HepG2 (cell line): ENCODE data around the gene SEZ6. TPM values are rescaled to one million over a fixed set of nuclear protein-coding genes. Genes with fewer than 3 reads are reported as not detected.

ENCODE experiments used
- FIP1L1 ChIP-seq: fragments of 200-400 bp; formaldehyde crosslinking; IDR thresholded peaks from 2 replicates; pipeline ENCODE4 v1.6.1; 2018; ENCODE audit warnings: low read depth, mild to moderate bottlenecking, low read length, moderate library complexity, borderline replicate concordance; ENCODE audit not compliant: insufficient read depth
- GATAD1 ChIP-seq: IDR thresholded peaks from 2 replicates; pipeline ENCODE4 v1.6.1; 2016; ENCODE audit warnings: missing genetic modification reagents, missing compliant biosample characterization
- HOXA9 ChIP-seq: sonication (generic); formaldehyde crosslinking; IDR thresholded peaks from 2 replicates; pipeline ENCODE4 v1.8.1; 2022; ENCODE audit warnings: missing genetic modification reagents, mild to moderate bottlenecking, moderate library complexity, borderline replicate concordance
- KDM1A ChIP-seq: IDR thresholded peaks from 2 replicates; pipeline ENCODE4 v1.6.1; 2016; ENCODE audit warnings: missing compliant biosample characterization
- KLF9 ChIP-seq: IDR thresholded peaks from 2 replicates; pipeline ENCODE4 v1.6.1; 2016; ENCODE audit warnings: low read depth
- NFATC3 ChIP-seq: sonication (generic); formaldehyde crosslinking; IDR thresholded peaks from 2 replicates; pipeline ENCODE4 v1.5.1; 2020; ENCODE audit warnings: mild to moderate bottlenecking, missing genetic modification reagents
- NR0B2 ChIP-seq: sonication (generic); formaldehyde crosslinking; IDR thresholded peaks from 2 replicates; pipeline ENCODE4 v1.4.0; 2020; ENCODE audit warnings: mild to moderate bottlenecking, missing genetic modification reagents
- PBX2 ChIP-seq: IDR thresholded peaks from 2 replicates; pipeline ENCODE4 v1.6.1; 2016; ENCODE audit warnings: control low read depth
- POLR2G ChIP-seq: fragments of 200-400 bp; formaldehyde crosslinking; IDR thresholded peaks from 2 replicates; pipeline ENCODE4 v1.6.1; 2018; ENCODE audit warnings: mild to moderate bottlenecking, low read depth, low read length, moderate library complexity
- ZBTB7B ChIP-seq: sonication (generic); formaldehyde crosslinking; IDR thresholded peaks from 2 replicates; pipeline ENCODE4 v1.4.0; 2020; ENCODE audit warnings: missing genetic modification reagents
- polyA plus RNA-seq, 8 experiments: library from polyadenylated mRNA; depleted of rRNA in 3 of 8; stranded (reverse) in 7 of 8; unstranded in 1 of 8; fragments of >200 nt; fragmentation: Illumina TruSeq in 4 of 8; extraction: Trizol in 4 of 8; gene quantifications; 2 replicates each; pipeline versions ENCODE4 v1.2.1 to v1.2.3, GENCODE V29; 2011 to 2016; ENCODE audit warnings: low read depth in 4 of 8, missing spikeins in 1 of 8, mixed read lengths in 1 of 8; ENCODE audit not compliant: insufficient read depth in 1 of 8
- total RNA-seq, 5 experiments: library from RNA; depleted of rRNA; stranded (reverse); fragments of >200 nt; fragmentation: Illumina TruSeq; extraction: Trizol; gene quantifications; 2 replicates each; pipeline ENCODE4 v1.2.3, GENCODE V29; 2016; ENCODE audit warnings: low read depth in 1 of 5
- TF ChIP-seq, protein P1 (sequence below), 2 experiments: fragments of 450-650 bp in 1 of 2; sonication (generic) in 1 of 2; formaldehyde crosslinking in 1 of 2; IDR thresholded peaks; 2 replicates each; pipeline versions ENCODE4 v1.6.1 to v1.8.0; 2016 to 2022; ENCODE audit warnings: antibody characterized with exemption in 1 of 2, mild to moderate bottlenecking in 1 of 2, missing genetic modification reagents in 1 of 2
- TF ChIP-seq, protein P2 (sequence below): sonication (generic); formaldehyde crosslinking; IDR thresholded peaks from 2 replicates; pipeline ENCODE4 v1.5.0; 2020; ENCODE audit warnings: mild to moderate bottlenecking, missing genetic modification reagents
- TF ChIP-seq, protein P3 (sequence below): sonication (generic); formaldehyde crosslinking; IDR thresholded peaks from 2 replicates; pipeline ENCODE4 v1.4.0; 2020; ENCODE audit warnings: missing genetic modification reagents; ENCODE audit errors: not compliant biosample characterization

SEZ6 gene
- total and polyA plus RNA-seq, 2 of the 13 experiments (the other 11 are each of a cell fraction or from before 2014, with no cell fraction given), result not detected

- TF ChIP-seq, protein P1, sequence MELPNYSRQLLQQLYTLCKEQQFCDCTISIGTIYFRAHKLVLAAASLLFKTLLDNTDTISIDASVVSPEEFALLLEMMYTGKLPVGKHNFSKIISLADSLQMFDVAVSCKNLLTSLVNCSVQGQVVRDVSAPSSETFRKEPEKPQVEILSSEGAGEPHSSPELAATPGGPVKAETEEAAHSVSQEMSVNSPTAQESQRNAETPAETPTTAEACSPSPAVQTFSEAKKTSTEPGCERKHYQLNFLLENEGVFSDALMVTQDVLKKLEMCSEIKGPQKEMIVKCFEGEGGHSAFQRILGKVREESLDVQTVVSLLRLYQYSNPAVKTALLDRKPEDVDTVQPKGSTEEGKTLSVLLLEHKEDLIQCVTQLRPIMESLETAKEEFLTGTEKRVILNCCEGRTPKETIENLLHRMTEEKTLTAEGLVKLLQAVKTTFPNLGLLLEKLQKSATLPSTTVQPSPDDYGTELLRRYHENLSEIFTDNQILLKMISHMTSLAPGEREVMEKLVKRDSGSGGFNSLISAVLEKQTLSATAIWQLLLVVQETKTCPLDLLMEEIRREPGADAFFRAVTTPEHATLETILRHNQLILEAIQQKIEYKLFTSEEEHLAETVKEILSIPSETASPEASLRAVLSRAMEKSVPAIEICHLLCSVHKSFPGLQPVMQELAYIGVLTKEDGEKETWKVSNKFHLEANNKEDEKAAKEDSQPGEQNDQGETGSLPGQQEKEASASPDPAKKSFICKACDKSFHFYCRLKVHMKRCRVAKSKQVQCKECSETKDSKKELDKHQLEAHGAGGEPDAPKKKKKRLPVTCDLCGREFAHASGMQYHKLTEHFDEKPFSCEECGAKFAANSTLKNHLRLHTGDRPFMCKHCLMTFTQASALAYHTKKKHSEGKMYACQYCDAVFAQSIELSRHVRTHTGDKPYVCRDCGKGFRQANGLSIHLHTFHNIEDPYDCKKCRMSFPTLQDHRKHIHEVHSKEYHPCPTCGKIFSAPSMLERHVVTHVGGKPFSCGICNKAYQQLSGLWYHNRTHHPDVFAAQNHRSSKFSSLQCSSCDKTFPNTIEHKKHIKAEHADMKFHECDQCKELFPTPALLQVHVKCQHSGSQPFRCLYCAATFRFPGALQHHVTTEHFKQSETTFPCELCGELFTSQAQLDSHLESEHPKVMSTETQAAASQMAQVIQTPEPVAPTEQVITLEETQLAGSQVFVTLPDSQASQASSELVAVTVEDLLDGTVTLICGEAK (IDR thresholded peaks at IDR 0.05), result no peak
- TF ChIP-seq, protein P1 (CRISPR knock-in tag; IDR thresholded peaks at IDR 0.05), result peak; percentile 88
- TF ChIP-seq, protein P2, sequence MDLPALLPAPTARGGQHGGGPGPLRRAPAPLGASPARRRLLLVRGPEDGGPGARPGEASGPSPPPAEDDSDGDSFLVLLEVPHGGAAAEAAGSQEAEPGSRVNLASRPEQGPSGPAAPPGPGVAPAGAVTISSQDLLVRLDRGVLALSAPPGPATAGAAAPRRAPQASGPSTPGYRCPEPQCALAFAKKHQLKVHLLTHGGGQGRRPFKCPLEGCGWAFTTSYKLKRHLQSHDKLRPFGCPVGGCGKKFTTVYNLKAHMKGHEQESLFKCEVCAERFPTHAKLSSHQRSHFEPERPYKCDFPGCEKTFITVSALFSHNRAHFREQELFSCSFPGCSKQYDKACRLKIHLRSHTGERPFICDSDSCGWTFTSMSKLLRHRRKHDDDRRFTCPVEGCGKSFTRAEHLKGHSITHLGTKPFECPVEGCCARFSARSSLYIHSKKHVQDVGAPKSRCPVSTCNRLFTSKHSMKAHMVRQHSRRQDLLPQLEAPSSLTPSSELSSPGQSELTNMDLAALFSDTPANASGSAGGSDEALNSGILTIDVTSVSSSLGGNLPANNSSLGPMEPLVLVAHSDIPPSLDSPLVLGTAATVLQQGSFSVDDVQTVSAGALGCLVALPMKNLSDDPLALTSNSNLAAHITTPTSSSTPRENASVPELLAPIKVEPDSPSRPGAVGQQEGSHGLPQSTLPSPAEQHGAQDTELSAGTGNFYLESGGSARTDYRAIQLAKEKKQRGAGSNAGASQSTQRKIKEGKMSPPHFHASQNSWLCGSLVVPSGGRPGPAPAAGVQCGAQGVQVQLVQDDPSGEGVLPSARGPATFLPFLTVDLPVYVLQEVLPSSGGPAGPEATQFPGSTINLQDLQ, result no peak
- TF ChIP-seq, protein P3, sequence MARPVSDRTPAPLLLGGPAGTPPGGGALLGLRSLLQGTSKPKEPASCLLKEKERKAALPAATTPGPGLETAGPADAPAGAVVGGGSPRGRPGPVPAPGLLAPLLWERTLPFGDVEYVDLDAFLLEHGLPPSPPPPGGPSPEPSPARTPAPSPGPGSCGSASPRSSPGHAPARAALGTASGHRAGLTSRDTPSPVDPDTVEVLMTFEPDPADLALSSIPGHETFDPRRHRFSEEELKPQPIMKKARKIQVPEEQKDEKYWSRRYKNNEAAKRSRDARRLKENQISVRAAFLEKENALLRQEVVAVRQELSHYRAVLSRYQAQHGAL (CRISPR knock-in tag), result no peak
- no peak for TF ChIP-seq FIP1L1
- TF ChIP-seq ZBTB7B (CRISPR knock-in tag), result no peak
- no peak for TF ChIP-seq KDM1A (CRISPR knock-in tag)
- TF ChIP-seq GATAD1, result peak; percentile 90
- TF ChIP-seq PBX2 (CRISPR knock-in tag), result no peak
- TF ChIP-seq NFATC3, result no peak
- no peak for TF ChIP-seq NR0B2 (CRISPR knock-in tag)
- peak; percentile 86 for TF ChIP-seq POLR2G
- TF ChIP-seq KLF9 (CRISPR knock-in tag), result no peak
- TF ChIP-seq HOXA9, result no peak
Observed at GRCh38 chr17:28951991-28952975, 53.5 kb downstream of the SEZ6 start (continued).
